K562 (cell line): ENCODE data around the gene VWC2L. TPM values are rescaled to one million over a fixed set of nuclear protein-coding genes. Genes with fewer than 3 reads are reported as not detected.

Experiments used
- ATAC-seq: fragments of 200-7000 bp; cut with Tn5 transposase; 3 replicates; pipeline ENCODE4 v1.9.1; 2020; ENCODE audit warnings: moderate library complexity
- BruUV-seq: library from RNA; stranded (reverse); fragments of 400-500 nt; replicated peaks from 2 replicates; lab custom pipeline; 2021; lab: Mats Ljungman, UMichigan
- CTCF ChIA-PET: fragments of 300-600 bp; formaldehyde crosslinking; extraction: SDS; loops from one replicate; lab custom pipeline; 2021; ENCODE audit warnings: low intra/inter-chr PET ratio; lab: Yijun Ruan, JAX
- POLR2A ChIA-PET: fragments of 300-600, 350-650 bp; sonication (Branson Sonifier 250); formaldehyde crosslinking; extraction: SDS; loops from one replicate; lab custom pipeline; 2021; ENCODE audit warnings: antibody characterized with exemption, inconsistent platforms; lab: Yijun Ruan, JAX
- DNase-seq, 4 experiments: peaks; one replicate each; pipeline versions ENCODE4 v3.0.0 to v3.0.0-alpha.2; 2011 to 2018; ENCODE audit warnings: low spot score in 3 of 4, mixed read lengths in 3 of 4; ENCODE audit errors: extremely low read depth in 1 of 4
- FAIRE-seq: peaks from 2 replicates; lab custom pipeline; 2011; peaks lifted over from hg19 to GRCh38; lab: Jason Lieb, UNC
- H2AFZ ChIP-seq: 2 replicates; pipeline ENCODE4 v1.6.0; 2011; ENCODE audit warnings: low read depth, low read length, control low read depth, inconsistent platforms
- H3K27ac ChIP-seq: fragments of 200-600 bp; 3 replicates; pipeline ENCODE4 v1.8.0; 2011; ENCODE audit warnings: low read depth, mild to moderate bottlenecking, control low read depth, inconsistent platforms, low read length, moderate library complexity, mixed read lengths; ENCODE audit errors: extremely low read depth
- H3K27me3 ChIP-seq, 2 experiments: fragments of 300-600 bp in 1 of 2; 2 replicates in 1 of 2; 3 replicates in 1 of 2; pipeline versions ENCODE4 v1.6.0 to v1.8.0; 2011; ENCODE audit warnings: inconsistent platforms in 2 of 2, low read length in 2 of 2, mild to moderate bottlenecking in 1 of 2, mixed read lengths in 1 of 2, moderate library complexity in 1 of 2; ENCODE audit not compliant: control insufficient read depth in 2 of 2, insufficient read depth in 2 of 2
- H3K36me3 ChIP-seq: fragments of 300-600 bp; 3 replicates; pipeline ENCODE4 v1.8.0; 2011; ENCODE audit warnings: mild to moderate bottlenecking, low read length, inconsistent platforms; ENCODE audit not compliant: control insufficient read depth, insufficient read depth
- H3K4me1 ChIP-seq, 2 experiments: fragments of 200-600 bp in 1 of 2; replicated peaks in 1 of 2; 2 replicates in 1 of 2; 3 replicates in 1 of 2; pipeline versions ENCODE4 v1.5.1 to v1.8.0; 2011; ENCODE audit warnings: inconsistent platforms in 2 of 2, low read length in 2 of 2, mild to moderate bottlenecking in 1 of 2, mixed read lengths in 1 of 2, moderate library complexity in 1 of 2; ENCODE audit not compliant: control insufficient read depth in 2 of 2, insufficient read depth in 2 of 2
- H3K4me2 ChIP-seq: 2 replicates; pipeline ENCODE4 v1.6.1; 2011; ENCODE audit warnings: low read length, control low read depth, inconsistent platforms, mixed read lengths; ENCODE audit not compliant: insufficient read depth
- H3K4me3 ChIP-seq: fragments of 200-600 bp; sonication (generic), shearing (Covaris generic); 2 replicates; pipeline ENCODE4 v1.5.1; 2016; ENCODE audit warnings: control low read depth, inconsistent platforms
- H3K79me2 ChIP-seq: fragments of 200-600 bp; 3 replicates; pipeline ENCODE4 v1.8.0; 2011; ENCODE audit warnings: low read length, inconsistent platforms; ENCODE audit not compliant: control insufficient read depth, insufficient read depth
- H3K9ac ChIP-seq, 2 experiments: 2 replicates each; pipeline versions ENCODE4 v1.6.0 to v1.6.1; 2011; ENCODE audit warnings: low read depth in 2 of 2, low read length in 2 of 2, control low read depth in 1 of 2, inconsistent platforms in 1 of 2, mild to moderate bottlenecking in 1 of 2, mixed read lengths in 1 of 2; ENCODE audit not compliant: insufficient read depth in 1 of 2
- H3K9me1 ChIP-seq: one replicate; pipeline ENCODE4 v1.6.0; 2011; ENCODE audit warnings: inconsistent platforms, mild to moderate bottlenecking, low read length, moderate library complexity; ENCODE audit not compliant: control insufficient read depth, insufficient read depth
- H3K9me3 ChIP-seq: replicated peaks from 2 replicates; pipeline ENCODE4 v1.5.1; 2011; ENCODE audit warnings: low read depth, low read length, inconsistent platforms; ENCODE audit not compliant: control insufficient read depth, insufficient read depth
- H4K20me1 ChIP-seq: replicated peaks from 2 replicates; pipeline ENCODE4 v1.6.1; 2011; ENCODE audit warnings: low read length, inconsistent platforms, mixed read lengths; ENCODE audit not compliant: control insufficient read depth, insufficient read depth
- CREB1 ChIP-seq, 2 experiments: sonication (generic) in 1 of 2; formaldehyde crosslinking in 1 of 2; IDR thresholded peaks; 2 replicates each; pipeline versions ENCODE4 v1.6.1 to v1.8.0; 2012 to 2022; ENCODE audit warnings: inconsistent platforms in 1 of 2, mild to moderate bottlenecking in 1 of 2, missing genetic modification reagents in 1 of 2, moderate library complexity in 1 of 2
- HMG20A ChIP-seq: fragments of 450-650 bp; formaldehyde crosslinking; conservative IDR thresholded peaks from 2 replicates; pipeline ENCODE4 v1.4.0; 2020; ENCODE audit warnings: mild to moderate bottlenecking, mixed read lengths
- HSF4 ChIP-seq: fragments of 250-450 bp; sonication (Bioruptor Pico); IDR thresholded peaks from 2 replicates; pipeline ENCODE4 v2.1.2; 2022; ENCODE audit warnings: mild to moderate bottlenecking, moderate library complexity, borderline replicate concordance
- MYC ChIP-seq, 2 experiments: fragments of 250-450 bp in 1 of 2; sonication (Bioruptor Pico) in 1 of 2; IDR thresholded peaks; 2 replicates each; pipeline versions ENCODE4 v1.5.1 to v1.6.1; 2012 to 2021; ENCODE audit warnings: low read depth in 2 of 2, borderline replicate concordance in 1 of 2, improper control_type of control experiment in 1 of 2, low read length in 1 of 2, mild to moderate bottlenecking in 1 of 2, moderate library complexity in 1 of 2
- RUNX1 ChIP-seq: sonication (generic); IDR thresholded peaks from 2 replicates; pipeline ENCODE4 v1.6.1; 2016; ENCODE audit warnings: antibody characterized with exemption, low read depth
- SOX6 ChIP-seq: fragments of 450-650 bp; IDR thresholded peaks from 2 replicates; pipeline ENCODE4 v1.6.1; 2014; ENCODE audit warnings: mild to moderate bottlenecking
- STAG1 ChIP-seq: sonication (generic); formaldehyde crosslinking; IDR thresholded peaks from 2 replicates; pipeline ENCODE4 v1.5.0; 2020; ENCODE audit warnings: missing genetic modification reagents, borderline replicate concordance
- TFAM ChIP-seq: fragments of 250-450 bp; sonication (Bioruptor Pico); conservative IDR thresholded peaks from 2 replicates; pipeline ENCODE4 v1.5.0; 2021; ENCODE audit warnings: mild to moderate bottlenecking, moderate library complexity
- ZNF146 ChIP-seq: IDR thresholded peaks from one replicate; pipeline ENCODE4 v1.6.1; 2018; ENCODE audit warnings: missing compliant biosample characterization; ENCODE audit not compliant: unreplicated experiment
- ZNF551 ChIP-seq: fragments of 250-450 bp; sonication (Bioruptor Pico); IDR thresholded peaks from 2 replicates; pipeline ENCODE4 v1.5.0; 2021; ENCODE audit warnings: mild to moderate bottlenecking, moderate library complexity
- ZNF77 ChIP-seq: fragments of 250-450 bp; sonication (Bioruptor Pico); IDR thresholded peaks from 2 replicates; pipeline ENCODE4 v1.5.0; 2020
- WGBS: fragments of 100-300 bp; shearing (Covaris generic); methylation state at CpG from one replicate; pipeline ENCODE4 v1.1.6; 2016; ENCODE audit warnings: low coverage, mixed read lengths; ENCODE audit not compliant: insufficient coverage; ENCODE audit errors: missing lambda C conversion rate; 5-methylcytosine and 5-hydroxymethylcytosine counted together
- in situ Hi-C: fragments of 300-500 bp; cut with MboI; formaldehyde crosslinking; loops from 4 replicates; pipeline ENCODE4 v1.15.0; 2018; ENCODE audit warnings: inconsistent platforms, mixed read lengths
- intact Hi-C: fragments of 100-400 bp; cut with micrococcal nuclease; formaldehyde crosslinking; loops from 2 replicates; pipeline ENCODE4 v1.14.2; 2022
- polyA plus RNA-seq, 8 experiments: library from polyadenylated mRNA; depleted of rRNA in 4 of 8; stranded (reverse) in 5 of 8; unstranded in 3 of 8; fragments of >200 nt; fragmentation: Nextera tagmentation in 2 of 8; fragmentation: Illumina TruSeq in 1 of 8; extraction: Ambion mirVana in 2 of 8; extraction: Trizol in 1 of 8; gene quantifications; 2 replicates each; pipeline versions ENCODE4 v1.2.1 to v1.2.3, GENCODE V29; 2011 to 2014; ENCODE audit warnings: inconsistent platforms in 1 of 8, missing spikeins in 1 of 8
- total RNA-seq, 7 experiments: library from RNA; depleted of rRNA in 6 of 7; stranded (reverse); fragments of >200 nt in 6 of 7; fragmentation: Illumina TruSeq in 2 of 7; extraction: Trizol in 2 of 7; gene quantifications; 2 replicates each; pipeline versions ENCODE4 v1.2.1 to v1.2.3, GENCODE V29; 2011 to 2021; ENCODE audit warnings: low replicate concordance in 1 of 7
- TF ChIP-seq, protein P1 (sequence below): sonication (generic); IDR thresholded peaks from 2 replicates; pipeline ENCODE4 v1.6.1; 2016
- TF ChIP-seq, protein P2 (sequence below), 2 experiments: IDR thresholded peaks; 2 replicates each; pipeline ENCODE4 v1.6.1; 2012; ENCODE audit warnings: improper control_type of control experiment in 2 of 2, low read depth in 2 of 2, low read length in 2 of 2, borderline replicate concordance in 1 of 2
- TF ChIP-seq, protein P3 (sequence below): sonication (generic); formaldehyde crosslinking; IDR thresholded peaks from 2 replicates; pipeline ENCODE4 v1.5.0; 2020; ENCODE audit warnings: missing genetic modification reagents
- TF ChIP-seq, protein P4 (sequence below): fragments of 450-650 bp; IDR thresholded peaks from one replicate; pipeline ENCODE4 v1.6.1; 2018; ENCODE audit warnings: mild to moderate bottlenecking, moderate library complexity; ENCODE audit not compliant: partially characterized antibody
- TF ChIP-seq, protein P5 (sequence below): IDR thresholded peaks from 2 replicates; pipeline ENCODE4 v1.6.1; 2016; ENCODE audit warnings: missing genetic modification characterization, missing compliant biosample characterization

VWC2L gene
- total and polyA plus RNA-seq, 9 of the 15 experiments (the other 6 are each of a cell fraction or from before 2014, with no cell fraction given), result not detected

DNA sequence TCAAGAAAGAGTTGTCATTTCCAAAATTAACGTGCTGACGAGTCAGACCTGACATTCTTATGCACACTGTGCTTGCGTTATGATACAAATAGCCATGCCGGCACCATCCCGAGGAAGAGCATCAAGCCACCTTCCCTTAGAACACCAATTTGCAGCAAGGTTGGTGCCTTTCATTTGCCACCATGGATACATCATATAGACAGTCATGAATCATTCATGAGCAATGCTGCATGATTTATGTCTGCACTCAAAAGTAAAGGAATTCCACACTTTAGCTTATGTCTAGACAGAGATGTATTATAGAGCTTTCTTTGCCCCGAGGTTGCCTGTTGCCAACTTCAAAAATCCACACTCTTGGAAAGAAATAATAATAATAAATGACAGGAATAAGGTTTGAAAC is 166.9 kb downstream of the VWC2L start:
- H3K9ac ChIP-seq, result no peak overlapping the region
- H3K4me2 ChIP-seq, result no peak overlapping the region
- DNase-seq (no peak), FAIRE-seq (no peak), ATAC-seq (no peak)
- no peak overlapping the region for H2AFZ ChIP-seq
- H3K4me3 ChIP-seq, result no peak overlapping the region
- no peak overlapping the region for H3K27ac ChIP-seq
- ChIA-PET CTCF (no interaction called here), POLR2A (no interaction called here)
- no peaks in the 10 kb centered on the region for H3K36me3 ChIP-seq
- no peaks in the 10 kb centered on the region for H4K20me1 ChIP-seq
- no peaks in the 10 kb centered on the region for H3K9me1 ChIP-seq
- no peaks in the 10 kb centered on the region for H3K9me3 ChIP-seq
- no peaks in the 10 kb centered on the region for H3K4me1 ChIP-seq
- intact Hi-C loops, result no loop called here
- no TSS peak for BruUV-seq
- in situ Hi-C loops, result no loop called here
- H3K27me3 ChIP-seq, result no peaks in the 10 kb centered on the region
- no peaks in the 10 kb centered on the region for H3K79me2 ChIP-seq
- WGBS, result 0% methylated on average over 3 of the region's 6 CpGs
- no peak for TF ChIP-seq ZNF77 (CRISPR knock-in tag)
- no peak for TF ChIP-seq TFAM (CRISPR knock-in tag)
- TF ChIP-seq, protein P1, sequence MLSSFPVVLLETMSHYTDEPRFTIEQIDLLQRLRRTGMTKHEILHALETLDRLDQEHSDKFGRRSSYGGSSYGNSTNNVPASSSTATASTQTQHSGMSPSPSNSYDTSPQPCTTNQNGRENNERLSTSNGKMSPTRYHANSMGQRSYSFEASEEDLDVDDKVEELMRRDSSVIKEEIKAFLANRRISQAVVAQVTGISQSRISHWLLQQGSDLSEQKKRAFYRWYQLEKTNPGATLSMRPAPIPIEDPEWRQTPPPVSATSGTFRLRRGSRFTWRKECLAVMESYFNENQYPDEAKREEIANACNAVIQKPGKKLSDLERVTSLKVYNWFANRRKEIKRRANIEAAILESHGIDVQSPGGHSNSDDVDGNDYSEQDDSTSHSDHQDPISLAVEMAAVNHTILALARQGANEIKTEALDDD, result no peak
- TF ChIP-seq, protein P2, sequence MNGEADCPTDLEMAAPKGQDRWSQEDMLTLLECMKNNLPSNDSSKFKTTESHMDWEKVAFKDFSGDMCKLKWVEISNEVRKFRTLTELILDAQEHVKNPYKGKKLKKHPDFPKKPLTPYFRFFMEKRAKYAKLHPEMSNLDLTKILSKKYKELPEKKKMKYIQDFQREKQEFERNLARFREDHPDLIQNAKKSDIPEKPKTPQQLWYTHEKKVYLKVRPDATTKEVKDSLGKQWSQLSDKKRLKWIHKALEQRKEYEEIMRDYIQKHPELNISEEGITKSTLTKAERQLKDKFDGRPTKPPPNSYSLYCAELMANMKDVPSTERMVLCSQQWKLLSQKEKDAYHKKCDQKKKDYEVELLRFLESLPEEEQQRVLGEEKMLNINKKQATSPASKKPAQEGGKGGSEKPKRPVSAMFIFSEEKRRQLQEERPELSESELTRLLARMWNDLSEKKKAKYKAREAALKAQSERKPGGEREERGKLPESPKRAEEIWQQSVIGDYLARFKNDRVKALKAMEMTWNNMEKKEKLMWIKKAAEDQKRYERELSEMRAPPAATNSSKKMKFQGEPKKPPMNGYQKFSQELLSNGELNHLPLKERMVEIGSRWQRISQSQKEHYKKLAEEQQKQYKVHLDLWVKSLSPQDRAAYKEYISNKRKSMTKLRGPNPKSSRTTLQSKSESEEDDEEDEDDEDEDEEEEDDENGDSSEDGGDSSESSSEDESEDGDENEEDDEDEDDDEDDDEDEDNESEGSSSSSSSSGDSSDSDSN (IDR thresholded peaks at IDR 0.05; ENCODE audit: borderline replicate concordance in 1 of 2, low read depth in 2 of 2, low read length in 2 of 2), result no peak
- TF ChIP-seq, protein P3, sequence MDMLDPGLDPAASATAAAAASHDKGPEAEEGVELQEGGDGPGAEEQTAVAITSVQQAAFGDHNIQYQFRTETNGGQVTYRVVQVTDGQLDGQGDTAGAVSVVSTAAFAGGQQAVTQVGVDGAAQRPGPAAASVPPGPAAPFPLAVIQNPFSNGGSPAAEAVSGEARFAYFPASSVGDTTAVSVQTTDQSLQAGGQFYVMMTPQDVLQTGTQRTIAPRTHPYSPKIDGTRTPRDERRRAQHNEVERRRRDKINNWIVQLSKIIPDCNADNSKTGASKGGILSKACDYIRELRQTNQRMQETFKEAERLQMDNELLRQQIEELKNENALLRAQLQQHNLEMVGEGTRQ (CRISPR knock-in tag), result no peak
- no peak for TF ChIP-seq STAG1 (CRISPR knock-in tag)
- TF ChIP-seq, protein P4, sequence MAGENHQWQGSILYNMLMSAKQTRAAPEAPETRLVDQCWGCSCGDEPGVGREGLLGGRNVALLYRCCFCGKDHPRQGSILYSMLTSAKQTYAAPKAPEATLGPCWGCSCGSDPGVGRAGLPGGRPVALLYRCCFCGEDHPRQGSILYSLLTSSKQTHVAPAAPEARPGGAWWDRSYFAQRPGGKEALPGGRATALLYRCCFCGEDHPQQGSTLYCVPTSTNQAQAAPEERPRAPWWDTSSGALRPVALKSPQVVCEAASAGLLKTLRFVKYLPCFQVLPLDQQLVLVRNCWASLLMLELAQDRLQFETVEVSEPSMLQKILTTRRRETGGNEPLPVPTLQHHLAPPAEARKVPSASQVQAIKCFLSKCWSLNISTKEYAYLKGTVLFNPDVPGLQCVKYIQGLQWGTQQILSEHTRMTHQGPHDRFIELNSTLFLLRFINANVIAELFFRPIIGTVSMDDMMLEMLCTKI, result no peak
- no peak for TF ChIP-seq ZNF146 (CRISPR knock-in tag)
- TF ChIP-seq CREB1 (IDR thresholded peaks at IDR 0.05), result no peak
- no peak for TF ChIP-seq CREB1 (CRISPR knock-in tag; IDR thresholded peaks at IDR 0.05)
- TF ChIP-seq HMG20A, result no peak
- no peak for TF ChIP-seq MYC (IDR thresholded peaks at IDR 0.05; ENCODE audit: low read depth, low read length)
- TF ChIP-seq MYC (CRISPR knock-in tag; IDR thresholded peaks at IDR 0.05; ENCODE audit: borderline replicate concordance, low read depth), result no peak
- TF ChIP-seq, protein P5, sequence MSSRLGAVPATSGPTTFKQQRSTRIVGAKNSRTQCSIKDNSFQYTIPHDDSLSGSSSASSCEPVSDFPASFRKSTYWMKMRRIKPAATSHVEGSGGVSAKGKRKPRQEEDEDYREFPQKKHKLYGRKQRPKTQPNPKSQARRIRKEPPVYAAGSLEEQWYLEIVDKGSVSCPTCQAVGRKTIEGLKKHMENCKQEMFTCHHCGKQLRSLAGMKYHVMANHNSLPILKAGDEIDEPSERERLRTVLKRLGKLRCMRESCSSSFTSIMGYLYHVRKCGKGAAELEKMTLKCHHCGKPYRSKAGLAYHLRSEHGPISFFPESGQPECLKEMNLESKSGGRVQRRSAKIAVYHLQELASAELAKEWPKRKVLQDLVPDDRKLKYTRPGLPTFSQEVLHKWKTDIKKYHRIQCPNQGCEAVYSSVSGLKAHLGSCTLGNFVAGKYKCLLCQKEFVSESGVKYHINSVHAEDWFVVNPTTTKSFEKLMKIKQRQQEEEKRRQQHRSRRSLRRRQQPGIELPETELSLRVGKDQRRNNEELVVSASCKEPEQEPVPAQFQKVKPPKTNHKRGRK (tag), result no peak
- TF ChIP-seq ZNF551 (CRISPR knock-in tag), result no peak
- TF ChIP-seq HSF4 (CRISPR knock-in tag), result no peak
- no peak for TF ChIP-seq SOX6
- TF ChIP-seq RUNX1, result no peak
